ENCODE data around the gene ZGRF1.
"Not testable (repeated sequence)": the region's sequence is repeated elsewhere in the genome, so short reads cannot be mapped to it uniquely, and the experiment has no call there.

ZGRF1 gene

DNA sequence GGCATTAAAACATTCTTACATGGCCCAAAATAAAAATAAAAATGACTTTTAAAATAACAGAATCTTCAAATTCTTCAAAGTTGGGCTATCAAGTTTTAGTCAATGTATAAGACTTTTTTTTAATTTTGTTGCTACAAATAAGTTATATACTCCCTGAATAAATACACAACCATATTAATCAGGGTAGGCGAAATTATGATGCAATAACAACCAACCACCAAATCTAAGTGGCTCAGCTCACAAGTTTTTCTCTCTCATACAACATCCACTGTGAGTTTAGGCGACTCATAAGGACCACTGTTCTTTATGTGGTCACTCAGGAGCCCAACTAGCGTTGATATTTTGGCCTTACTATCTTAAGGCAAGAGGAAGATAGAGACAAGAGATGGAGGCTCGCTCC is 131.9 kb downstream of the ZGRF1 start:
- H3K4me3 Mint-ChIP-seq: no peak overlapping the region
- no peaks in the 10 kb centered on the region for H3K36me3 Mint-ChIP-seq
- peaks cover 38% of the 10 kb centered on the region for H3K27me3 Mint-ChIP-seq
- H3K9me3 Mint-ChIP-seq (ENCODE audit: low read depth): no peaks in the 10 kb centered on the region
- H3K4me1 Mint-ChIP-seq (ENCODE audit: low read depth): peaks cover 13% of the 10 kb centered on the region
- H3K27ac Mint-ChIP-seq: no peak overlapping the region

DNA sequence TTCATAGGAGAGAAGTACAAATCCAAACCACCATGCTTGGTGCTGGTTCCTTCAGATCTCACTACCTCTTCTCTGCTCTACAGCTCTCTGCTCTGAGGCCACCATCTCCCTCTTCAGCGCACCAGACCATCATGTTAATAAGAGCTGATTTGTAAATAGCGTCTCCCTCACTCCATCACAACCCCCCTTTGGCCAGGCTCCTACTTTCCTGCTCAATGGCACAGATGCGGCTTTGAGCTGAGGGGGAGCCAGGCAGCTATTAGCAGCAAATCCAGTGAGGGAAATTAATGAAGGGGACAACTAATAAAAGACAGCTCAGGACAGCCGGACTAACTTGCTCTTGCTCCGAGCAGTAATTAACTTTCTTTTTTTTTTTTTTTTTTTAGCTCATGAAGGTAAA is 133.8 kb downstream of the ZGRF1 start:
- Mint-ChIP-seq H3K4me1 (ENCODE audit: low read depth) (no peaks in the 10 kb centered on the region), H3K4me3 (no peak overlapping the region), H3K9me3 (ENCODE audit: low read depth) (no peaks in the 10 kb centered on the region), H3K27ac (no peak overlapping the region), H3K36me3 (no peaks in the 10 kb centered on the region), H3K27me3 (peaks cover 30% of the 10 kb centered on the region)

DNA sequence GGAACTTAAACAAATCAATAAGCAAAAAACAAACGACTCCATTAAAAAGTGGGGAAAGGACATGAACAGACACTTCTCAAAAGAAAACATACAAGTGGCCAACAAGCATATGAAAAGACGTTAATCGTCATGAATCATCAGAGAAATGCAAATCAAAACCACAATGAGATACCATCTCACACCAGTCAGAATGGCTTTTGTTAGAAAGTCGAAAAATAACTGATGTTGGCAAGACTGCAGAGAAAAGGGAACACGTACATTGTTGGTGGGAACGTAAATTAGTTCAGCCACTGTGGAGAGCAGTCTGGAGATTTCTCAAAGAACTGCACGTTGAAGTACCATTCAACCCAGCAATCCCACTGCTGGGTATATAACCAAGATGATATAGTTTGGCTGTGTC is 144.4 kb downstream of the ZGRF1 start:
- H3K27me3 Mint-ChIP-seq: peaks cover 12% of the 10 kb centered on the region
- peaks cover 7% of the 10 kb centered on the region for H3K36me3 Mint-ChIP-seq
- H3K9me3 Mint-ChIP-seq (ENCODE audit: low read depth): peaks cover 16% of the 10 kb centered on the region
- no peaks in the 10 kb centered on the region for H3K4me1 Mint-ChIP-seq (ENCODE audit: low read depth)
- no peak overlapping the region for H3K4me3 Mint-ChIP-seq
- H3K27ac Mint-ChIP-seq: no peak overlapping the region

DNA sequence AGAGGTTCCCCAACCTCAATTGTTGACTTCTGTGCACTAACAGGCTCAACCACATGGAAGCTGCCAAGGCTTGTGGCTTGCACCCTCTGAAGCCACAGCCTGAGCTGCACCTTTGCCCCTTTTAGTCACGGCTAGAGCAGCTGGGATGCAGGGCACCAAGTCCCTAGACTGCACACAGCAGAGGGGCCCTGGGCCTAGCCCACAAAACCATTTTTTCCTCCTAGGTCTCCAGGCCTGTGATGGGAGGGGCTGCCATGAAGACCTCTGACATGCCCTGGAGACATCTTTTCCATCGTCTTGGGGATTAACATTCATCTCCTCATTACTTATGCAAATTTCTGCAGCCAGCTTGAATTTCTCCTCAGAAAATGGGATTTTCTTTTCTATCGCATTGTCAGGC is 145.9 kb downstream of the ZGRF1 start:
- not testable (repeated sequence) for H3K4me3 Mint-ChIP-seq; H3K4me1 Mint-ChIP-seq (ENCODE audit: low read depth); H3K27ac Mint-ChIP-seq; H3K36me3 Mint-ChIP-seq
- Mint-ChIP-seq H3K27me3 (peaks cover 16% of the 10 kb centered on the region), H3K9me3 (ENCODE audit: low read depth) (peaks cover 16% of the 10 kb centered on the region)
